Measurements from ENCODE around the gene PTPRG. TPM values are rescaled to one million over a fixed set of nuclear protein-coding genes. Genes with fewer than 3 reads are reported as not detected.
A peak's percentile ranks its signal among the peaks of the same experiment; 100 is the strongest.

PTPRG gene
- total RNA-seq, 1 experiment from 2014 or later: 69.3 TPM

- H3T11ph ChIP-seq (ENCODE audit: low read length): no peak overlapping the region
- H3K36me3 Mint-ChIP-seq (ENCODE audit: insufficient read depth in 1 of 3, low read depth in 3 of 3): no peaks in the 10 kb centered on the region
- H3K4me1 Mint-ChIP-seq: peaks cover 79 to 85% of the 10 kb centered on the region in 2 experiments
- no peak overlapping the region for H2BK20ac ChIP-seq (ENCODE audit: low read depth, low read length, poor library complexity, severe bottlenecking)
- peak overlapping the region; percentile 72 for H3K18ac ChIP-seq (ENCODE audit: insufficient read length, low read depth, low read length)
- H3K79me2 ChIP-seq (ENCODE audit: insufficient read depth, low read length): peaks cover 18% of the 10 kb centered on the region; the same call in 1 of the 2 replicates
- H3K4me3 Mint-ChIP-seq: peak overlapping the region in 1 of 2 experiments; percentile 73; a peak in 3 of 5 replicates
- no peaks in the 10 kb centered on the region for H3K79me1 ChIP-seq (ENCODE audit: insufficient read depth, low read depth, low read length, poor library complexity, severe bottlenecking)
- H3K23ac ChIP-seq (ENCODE audit: insufficient read length, low read depth, low read length): no peak overlapping the region
- peak overlapping the region; percentile 97 to 99 (median 99) for H3K27ac Mint-ChIP-seq
- peak overlapping the region; percentile 4 for H2AK5ac ChIP-seq (ENCODE audit: insufficient read length, low read length)
- H2BK120ac ChIP-seq (ENCODE audit: low read depth, low read length, poor library complexity, severe bottlenecking): peak overlapping the region; percentile 81
- H3K9ac ChIP-seq (ENCODE audit: extremely low read depth, insufficient read length, low read length): peak overlapping the region; percentile 51
- no CpG with 5 or more reads among the region's 11 CpGs for WGBS (ENCODE audit: extremely low coverage, insufficient read length, low lambda C conversion rate)
- peak overlapping the region; percentile 91 for H2BK5ac ChIP-seq (ENCODE audit: insufficient read length, low read length)
- no peaks in the 10 kb centered on the region for H3K9me3 Mint-ChIP-seq
- H3K4me2 ChIP-seq (ENCODE audit: insufficient read depth, insufficient read length, low read length): peak overlapping the region; percentile 67
- no peaks in the 10 kb centered on the region for H3K27me3 ChIP-seq (ENCODE audit: insufficient read depth, low read length)
- no peak overlapping the region for H4K91ac ChIP-seq (ENCODE audit: insufficient read length, low read depth, low read length)
- peak overlapping the region; percentile 55 for H2BK12ac ChIP-seq (ENCODE audit: insufficient read length, low read depth, low read length)
- H3K23me2 ChIP-seq (ENCODE audit: insufficient read length, low read depth, low read length, poor library complexity, severe bottlenecking): no peaks in the 10 kb centered on the region
- H3K4ac ChIP-seq (ENCODE audit: low read depth, low read length): no peak overlapping the region
- H4K5ac ChIP-seq (ENCODE audit: insufficient read length, low read depth, low read length): peak overlapping the region; percentile 22
- no peak for TF ChIP-seq CTCF (conservative IDR thresholded peaks at IDR 0.05)
- peaks cover 18% of the 10 kb centered on the region for H3K4me1 ChIP-seq (ENCODE audit: insufficient read depth, low read length)
- no peaks in the 10 kb centered on the region for H3K9me3 ChIP-seq (ENCODE audit: control insufficient read depth, low read depth, low read length)
- no peak overlapping the region for H2BK15ac ChIP-seq (ENCODE audit: low read depth, low read length)
- H4K20me1 ChIP-seq (ENCODE audit: control insufficient read depth, insufficient read depth, insufficient read length): no peaks in the 10 kb centered on the region
- no peak for DNase-seq
- H3K56ac ChIP-seq (ENCODE audit: insufficient read length, low read depth, low read length): no peak overlapping the region
- H4K8ac ChIP-seq (replicated peaks; ENCODE audit: insufficient read length, low read depth, low read length): no peak overlapping the region
- no peak overlapping the region for H3K14ac ChIP-seq (ENCODE audit: insufficient read depth, low read length)
- H3K27ac ChIP-seq (ENCODE audit: insufficient read length, low read depth, low read length): peak overlapping the region; percentile 100
- H2AFZ ChIP-seq (ENCODE audit: low read length): no peak overlapping the region
- H3K27me3 Mint-ChIP-seq (ENCODE audit: low read depth): no peaks in the 10 kb centered on the region
Measured at GRCh38 chr3:61875046-61875844, 313.9 kb downstream of the PTPRG start.
